Trophoblast cell (in vitro differentiated cells and primary cell): ENCODE data around the gene ABL2.

Source experiments
- DNase-seq, 2 donors: peaks; one replicate each; pipeline ENCODE4 v3.0.0-alpha.2; 2016
- H2AFZ ChIP-seq: 2 replicates; pipeline ENCODE4 v1.6.1; 2013; ENCODE audit warnings: low read length, moderate library complexity, mild to moderate bottlenecking; ENCODE audit not compliant: insufficient read depth, poor library complexity
- H2AK5ac ChIP-seq: 2 replicates; pipeline ENCODE4 v1.6.1; 2013; ENCODE audit warnings: mild to moderate bottlenecking, low read length
- H2BK120ac ChIP-seq: 2 replicates; pipeline ENCODE4 v1.6.1; 2013; ENCODE audit warnings: low read length, mild to moderate bottlenecking, moderate library complexity; ENCODE audit not compliant: insufficient read depth, poor library complexity
- H2BK12ac ChIP-seq: 2 replicates; pipeline ENCODE4 v1.6.1; 2013; ENCODE audit warnings: mild to moderate bottlenecking, low read length, moderate library complexity
- H2BK5ac ChIP-seq: 2 replicates; pipeline ENCODE4 v1.6.1; 2013; ENCODE audit warnings: low read length, low read depth, moderate library complexity, mild to moderate bottlenecking; ENCODE audit not compliant: poor library complexity
- H3K14ac ChIP-seq: 2 replicates; pipeline ENCODE4 v1.6.1; 2013; ENCODE audit warnings: mild to moderate bottlenecking, low read length
- H3K18ac ChIP-seq: 2 replicates; pipeline ENCODE4 v1.6.1; 2013; ENCODE audit warnings: mild to moderate bottlenecking, low read length
- H3K23ac ChIP-seq: 2 replicates; pipeline ENCODE4 v1.6.1; 2013; ENCODE audit warnings: low read length
- H3K27ac ChIP-seq: 2 replicates; pipeline ENCODE4 v1.5.1; 2013; ENCODE audit warnings: low read depth, mild to moderate bottlenecking, inconsistent platforms, low read length, moderate library complexity
- H3K27me3 ChIP-seq: 2 replicates; pipeline ENCODE4 v1.6.1; 2013; ENCODE audit warnings: inconsistent platforms, mild to moderate bottlenecking, low read length, moderate library complexity; ENCODE audit not compliant: insufficient read depth
- H3K36me3 ChIP-seq, 2 experiments: 1 replicate in 1 of 2; 2 replicates in 1 of 2; pipeline ENCODE4 v1.6.1; 2013; ENCODE audit warnings: low read length in 2 of 2, mild to moderate bottlenecking in 2 of 2, moderate library complexity in 1 of 2; ENCODE audit not compliant: insufficient read depth in 2 of 2, control insufficient read depth in 1 of 2
- H3K4ac ChIP-seq: 2 replicates; pipeline ENCODE4 v1.6.1; 2013; ENCODE audit warnings: low read depth, mild to moderate bottlenecking, low read length, moderate library complexity
- H3K4me1 ChIP-seq, 2 experiments: 1 replicate in 1 of 2; 2 replicates in 1 of 2; pipeline ENCODE4 v1.6.1; 2013; ENCODE audit warnings: low read length in 2 of 2, mild to moderate bottlenecking in 2 of 2, moderate library complexity in 1 of 2; ENCODE audit not compliant: insufficient read depth in 2 of 2, control insufficient read depth in 1 of 2
- H3K4me2 ChIP-seq: 2 replicates; pipeline ENCODE4 v1.6.1; 2013; ENCODE audit warnings: inconsistent platforms, mild to moderate bottlenecking, low read length, moderate library complexity
- H3K4me3 ChIP-seq: 2 replicates; pipeline ENCODE4 v1.5.1; 2013; ENCODE audit warnings: mild to moderate bottlenecking, low read depth, low read length, inconsistent platforms
- H3K79me1 ChIP-seq: one replicate; pipeline ENCODE4 v1.6.1; 2013; ENCODE audit warnings: low read length
- H3K79me2 ChIP-seq: 2 replicates; pipeline ENCODE4 v1.6.1; 2013; ENCODE audit warnings: low read length, mild to moderate bottlenecking; ENCODE audit not compliant: control insufficient read depth, insufficient read depth, poor library complexity
- H3K9ac ChIP-seq: 2 replicates; pipeline ENCODE4 v1.6.1; 2013; ENCODE audit warnings: mild to moderate bottlenecking, low read length
- H3K9me3 ChIP-seq: 2 replicates; pipeline ENCODE4 v1.6.1; 2013; ENCODE audit warnings: low read depth, mild to moderate bottlenecking, control low read depth, inconsistent platforms, low read length; ENCODE audit not compliant: insufficient read depth
- H4K12ac ChIP-seq: 2 replicates; pipeline ENCODE4 v1.6.1; 2013; ENCODE audit warnings: low read depth, mild to moderate bottlenecking, low read length, moderate library complexity
- H4K8ac ChIP-seq: 2 replicates; pipeline ENCODE4 v1.6.1; 2013; ENCODE audit warnings: low read depth, mild to moderate bottlenecking, low read length, moderate library complexity
- H4K91ac ChIP-seq: one replicate; pipeline ENCODE4 v1.6.1; 2013; ENCODE audit warnings: low read depth, mild to moderate bottlenecking, low read length, moderate library complexity
- WGBS: extraction: QIAGEN DNeasy Blood & Tissue Kit; methylation state at CpG from one replicate; pipeline ENCODE4 v1.1.7; 2013; ENCODE audit warnings: missing lambda C conversion rate; ENCODE audit not compliant: insufficient read length, insufficient coverage; ENCODE audit errors: extremely low coverage; 5-methylcytosine and 5-hydroxymethylcytosine counted together

Gene ABL2

DNA sequence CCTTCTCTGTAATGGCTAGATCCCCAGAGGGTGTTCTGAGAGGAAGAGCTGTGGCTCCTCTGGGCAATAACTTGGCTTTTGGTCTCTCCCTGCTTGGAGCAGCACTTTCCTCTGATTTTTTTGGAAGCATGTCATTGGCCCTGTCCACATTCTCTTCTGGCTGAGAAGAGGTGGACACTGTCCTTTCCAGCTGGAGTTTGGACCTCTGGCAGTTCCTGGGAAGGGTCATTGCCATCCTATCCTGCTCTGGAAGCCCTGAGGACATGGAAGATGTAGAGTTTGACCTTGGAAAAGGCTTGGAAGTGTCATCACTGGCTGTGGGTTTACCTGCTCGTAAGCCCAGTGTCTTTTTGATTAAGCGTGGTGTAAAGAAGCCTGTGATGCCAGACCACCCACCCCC, 120.8 kb downstream of the ABL2 start:
- H3K79me1 ChIP-seq, result no peaks in the 10 kb centered on the region
- H2AFZ ChIP-seq, result no peak overlapping the region
- H3K9me3 ChIP-seq, result no peaks in the 10 kb centered on the region
- no peak overlapping the region for H3K4ac ChIP-seq
- no peak overlapping the region for H3K27ac ChIP-seq
- H2BK12ac ChIP-seq, result no peak overlapping the region
- H3K79me2 ChIP-seq, result no peaks in the 10 kb centered on the region
- H3K14ac ChIP-seq, result no peak overlapping the region
- WGBS, result no CpG with 5 or more reads among the region's 2 CpGs
- no peak overlapping the region for H4K12ac ChIP-seq
- H2BK120ac ChIP-seq, result no peak overlapping the region
- no peak overlapping the region for H3K23ac ChIP-seq
- H2AK5ac ChIP-seq, result no peak overlapping the region
- no peaks in the 10 kb centered on the region for H3K4me1 ChIP-seq
- no peak overlapping the region for H3K9ac ChIP-seq
- peaks cover 36 to 46% of the 10 kb centered on the region in 2 experiments for H3K36me3 ChIP-seq
- no peak overlapping the region for H3K4me2 ChIP-seq
- no peak for DNase-seq
- H4K91ac ChIP-seq, result no peak overlapping the region
- no peaks in the 10 kb centered on the region for H3K27me3 ChIP-seq
- no peak overlapping the region for H4K8ac ChIP-seq
- H3K4me3 ChIP-seq, result no peak overlapping the region
- H2BK5ac ChIP-seq, result no peak overlapping the region
- no peak overlapping the region for H3K18ac ChIP-seq

DNA sequence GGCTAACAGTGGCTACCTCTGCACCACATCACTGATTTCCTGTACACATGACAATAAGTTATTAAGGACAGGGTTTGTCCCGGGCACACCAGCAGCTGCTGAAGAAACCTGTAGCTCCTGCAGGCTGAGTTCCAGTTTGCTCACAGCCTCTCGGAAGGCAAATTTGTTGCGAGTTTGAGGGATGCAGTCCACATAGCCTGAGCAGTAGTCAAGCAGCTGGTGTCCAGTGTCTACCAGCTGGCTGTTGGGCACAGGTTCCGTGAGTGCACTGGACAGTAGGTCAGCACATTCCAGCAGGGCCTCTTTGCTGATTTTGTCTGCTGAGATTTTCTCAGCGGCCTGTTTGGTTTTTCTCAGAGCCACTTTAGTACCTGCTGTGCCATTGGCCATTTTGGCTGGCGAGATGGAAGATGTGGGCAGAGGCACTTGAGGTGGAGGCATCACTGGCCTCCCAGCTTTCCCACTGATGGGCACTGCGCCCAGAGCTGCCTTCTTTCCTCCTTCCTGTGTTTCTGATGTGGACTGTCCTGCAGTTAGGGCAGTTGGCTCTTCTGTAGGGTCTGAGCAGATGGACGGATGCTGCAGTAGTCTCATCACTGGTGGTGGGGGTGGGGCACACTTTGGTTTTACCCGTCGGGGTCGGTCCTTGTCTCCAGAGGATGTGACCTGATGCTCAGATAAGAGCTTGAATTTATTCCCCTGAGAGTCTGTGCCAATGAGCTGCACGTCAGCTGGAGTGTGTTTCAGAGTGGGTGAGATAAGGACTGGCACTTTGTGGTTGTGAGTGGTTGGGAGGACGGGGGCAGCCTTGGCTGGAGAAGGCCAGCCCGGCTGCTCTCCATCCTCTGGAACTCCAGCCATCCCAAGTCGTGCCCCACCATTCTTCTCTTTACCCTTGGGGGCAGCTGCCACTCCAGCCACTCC, 121.5 kb downstream of the ABL2 start:
- no peaks in the 10 kb centered on the region for H3K79me1 ChIP-seq
- H3K4me2 ChIP-seq, result no peak overlapping the region
- H3K27ac ChIP-seq, result no peak overlapping the region
- no peak overlapping the region for H4K8ac ChIP-seq
- no peak overlapping the region for H2BK12ac ChIP-seq
- H3K79me2 ChIP-seq, result no peaks in the 10 kb centered on the region
- no peak overlapping the region for H2BK120ac ChIP-seq
- WGBS, result no CpG with 5 or more reads among the region's 15 CpGs
- no peak overlapping the region for H4K12ac ChIP-seq
- no peak overlapping the region for H3K23ac ChIP-seq
- H2BK5ac ChIP-seq, result no peak overlapping the region
- no peaks in the 10 kb centered on the region for H3K4me1 ChIP-seq
- no peaks in the 10 kb centered on the region for H3K27me3 ChIP-seq
- H3K4ac ChIP-seq, result no peak overlapping the region
- H3K9ac ChIP-seq, result no peak overlapping the region
- H3K14ac ChIP-seq, result no peak overlapping the region
- peaks cover 34 to 45% of the 10 kb centered on the region in 2 experiments for H3K36me3 ChIP-seq
- H3K4me3 ChIP-seq, result no peak overlapping the region
- no peak for DNase-seq
- H3K18ac ChIP-seq, result no peak overlapping the region
- H4K91ac ChIP-seq, result no peak overlapping the region
- H3K9me3 ChIP-seq, result no peaks in the 10 kb centered on the region
- no peak overlapping the region for H2AFZ ChIP-seq
- no peak overlapping the region for H2AK5ac ChIP-seq

DNA sequence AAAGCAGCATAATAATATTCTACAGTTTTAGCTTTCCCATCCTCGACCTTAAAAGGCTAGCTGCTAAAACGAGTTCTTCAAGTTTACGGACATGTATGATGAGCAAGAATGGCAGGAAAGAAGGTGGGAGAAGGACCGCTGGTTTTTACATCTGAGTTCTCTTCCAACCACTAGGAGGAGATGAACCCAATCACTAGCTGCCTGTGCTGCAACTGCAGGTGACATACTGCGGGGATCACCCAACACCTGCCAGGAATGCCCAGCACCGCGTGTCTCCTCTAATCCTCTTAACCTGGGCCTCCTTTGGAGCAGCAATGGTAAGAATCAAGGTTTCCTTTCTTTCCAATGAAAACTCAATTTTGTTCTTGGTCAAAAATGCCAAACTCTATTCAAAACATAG, 124.1 kb downstream of the ABL2 start:
- Histone ChIP-seq H3K23ac (no peak overlapping the region), H3K27me3 (no peaks in the 10 kb centered on the region), H3K4me3 (no peak overlapping the region), H3K18ac (no peak overlapping the region), H2BK120ac (no peak overlapping the region), H4K8ac (no peak overlapping the region), H3K14ac (no peak overlapping the region), H2BK12ac (no peak overlapping the region), H3K79me2 (no peaks in the 10 kb centered on the region), H3K79me1 (no peaks in the 10 kb centered on the region), H3K4me2 (no peak overlapping the region), H4K91ac (no peak overlapping the region), H2BK5ac (no peak overlapping the region), H3K27ac (no peak overlapping the region), H3K4ac (no peak overlapping the region), H3K4me1 (no peaks in the 10 kb centered on the region), H2AFZ (no peak overlapping the region), H3K9me3 (no peaks in the 10 kb centered on the region), H2AK5ac (no peak overlapping the region), H3K9ac (no peak overlapping the region), H3K36me3 (peaks cover 26 to 37% of the 10 kb centered on the region in 2 experiments), H4K12ac (no peak overlapping the region)
- peak; percentile 53 to 80 for DNase-seq
- no CpG with 5 or more reads among the region's 7 CpGs for WGBS

DNA sequence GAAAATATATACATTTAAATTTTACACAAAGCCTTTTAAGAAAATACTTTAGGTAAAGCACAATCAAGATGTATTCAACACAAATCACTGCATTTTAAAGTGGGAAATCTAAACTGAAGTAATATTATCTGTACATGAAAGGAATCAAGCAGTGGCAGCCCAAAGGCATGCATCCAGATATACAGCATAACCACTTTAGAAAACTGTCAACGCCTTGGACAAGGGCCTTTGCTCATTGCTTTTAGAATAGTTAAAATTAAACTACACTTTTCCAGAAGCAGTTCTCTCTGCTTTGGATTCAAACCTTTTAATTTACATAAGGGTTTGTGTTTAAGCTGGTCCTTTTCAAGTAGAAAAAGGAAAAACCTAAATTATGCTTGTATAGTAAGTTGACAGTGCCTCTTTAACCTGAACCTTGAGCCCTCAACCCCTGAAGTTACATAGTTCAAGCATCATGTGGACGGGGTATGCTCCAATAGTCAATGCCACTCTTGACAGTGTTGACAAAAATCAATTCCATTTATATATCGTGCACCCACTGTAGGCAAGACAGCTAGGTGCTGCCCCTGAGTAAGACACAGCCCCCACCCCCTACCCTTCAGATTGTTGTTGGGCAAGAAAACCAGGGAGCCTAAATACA, 124.7 kb downstream of the ABL2 start:
- Histone ChIP-seq H2BK5ac (no peak overlapping the region), H3K27ac (no peak overlapping the region), H3K14ac (no peak overlapping the region), H2AK5ac (no peak overlapping the region), H2BK12ac (no peak overlapping the region), H3K4me2 (no peak overlapping the region), H3K4ac (no peak overlapping the region), H3K27me3 (no peaks in the 10 kb centered on the region), H3K4me3 (no peak overlapping the region), H3K36me3 (peaks cover 21 to 32% of the 10 kb centered on the region in 2 experiments), H3K9ac (no peak overlapping the region), H3K79me1 (no peaks in the 10 kb centered on the region), H2BK120ac (no peak overlapping the region), H2AFZ (no peak overlapping the region), H3K18ac (no peak overlapping the region), H3K23ac (no peak overlapping the region), H4K12ac (no peak overlapping the region), H4K8ac (no peak overlapping the region), H3K9me3 (no peaks in the 10 kb centered on the region), H4K91ac (no peak overlapping the region), H3K79me2 (no peaks in the 10 kb centered on the region), H3K4me1 (no peaks in the 10 kb centered on the region)
- no CpG with 5 or more reads among the region's 3 CpGs for WGBS
- DNase-seq, result no peak
